ENCODE measurements around the gene SHISA9.

The SHISA9 gene

GRCh38 chr16:13061691-13062090 lies 160.3 kb downstream of the SHISA9 start:
- TF ChIP-seq CTCF (IDR thresholded peaks at IDR 0.05; ENCODE audit: control insufficient read depth, extremely low read depth, insufficient read depth), result no peak
- DNase-seq (ENCODE audit: low read depth), result no peak
- no peak overlapping the region for H3K4me3 ChIP-seq (ENCODE audit: low read depth, low read length)

- no peak overlapping the region for H3K4me3 ChIP-seq (ENCODE audit: low read depth, low read length)
- no peak for TF ChIP-seq CTCF (IDR thresholded peaks at IDR 0.05; ENCODE audit: control insufficient read depth, extremely low read depth, insufficient read depth)
- no peak for DNase-seq (ENCODE audit: low read depth)
Measured at GRCh38 chr16:13062219-13062618, 160.8 kb downstream of the SHISA9 start.

GRCh38 chr16:13063457-13063856 lies 162.1 kb downstream of the SHISA9 start:
- TF ChIP-seq CTCF (IDR thresholded peaks at IDR 0.05; ENCODE audit: control insufficient read depth, extremely low read depth, insufficient read depth), result no peak
- no peak overlapping the region for H3K4me3 ChIP-seq (ENCODE audit: low read depth, low read length)
- DNase-seq (ENCODE audit: low read depth), result no peak

- no peak for DNase-seq (ENCODE audit: low read depth)
- no peak for TF ChIP-seq CTCF (IDR thresholded peaks at IDR 0.05; ENCODE audit: control insufficient read depth, extremely low read depth, insufficient read depth)
- H3K4me3 ChIP-seq (ENCODE audit: low read depth, low read length), result no peak overlapping the region
Measured at GRCh38 chr16:13064821-13065220, 163.4 kb downstream of the SHISA9 start.

GRCh38 chr16:13067648-13068047 lies 166.2 kb downstream of the SHISA9 start:
- H3K4me3 ChIP-seq (ENCODE audit: low read depth, low read length), result no peak overlapping the region
- no peak for DNase-seq (ENCODE audit: low read depth)
- TF ChIP-seq CTCF (IDR thresholded peaks at IDR 0.05; ENCODE audit: control insufficient read depth, extremely low read depth, insufficient read depth), result no peak

- H3K4me3 ChIP-seq (ENCODE audit: low read depth, low read length), result no peak overlapping the region
- no peak for TF ChIP-seq CTCF (IDR thresholded peaks at IDR 0.05; ENCODE audit: control insufficient read depth, extremely low read depth, insufficient read depth)
- no peak for DNase-seq (ENCODE audit: low read depth)
Measured at GRCh38 chr16:13068912-13069583, 167.7 kb downstream of the SHISA9 start.

GRCh38 chr16:13070268-13070667 lies 168.9 kb downstream of the SHISA9 start:
- DNase-seq (ENCODE audit: low read depth), result no peak
- no peak for TF ChIP-seq CTCF (IDR thresholded peaks at IDR 0.05; ENCODE audit: control insufficient read depth, extremely low read depth, insufficient read depth)
- no peak overlapping the region for H3K4me3 ChIP-seq (ENCODE audit: low read depth, low read length)
